Activated T-helper 1 cell treated with anti-CD3 and anti-CD28 coated beads, Interleukin-2, amount 50 U/mL, for 16 hours (primary cell): Measurements from ENCODE around the gene SASH1.
"Not testable (repeated sequence)": the region's sequence is repeated elsewhere in the genome, so short reads cannot be mapped to it uniquely, and the experiment has no call there.

Experiments used
- DNase-seq, 2 donors: peaks; one replicate each; pipeline ENCODE4 v3.0.0-alpha.2; 2020; ENCODE audit warnings: low read depth in 1 of 2, low spot score in 1 of 2

Gene SASH1

DNA sequence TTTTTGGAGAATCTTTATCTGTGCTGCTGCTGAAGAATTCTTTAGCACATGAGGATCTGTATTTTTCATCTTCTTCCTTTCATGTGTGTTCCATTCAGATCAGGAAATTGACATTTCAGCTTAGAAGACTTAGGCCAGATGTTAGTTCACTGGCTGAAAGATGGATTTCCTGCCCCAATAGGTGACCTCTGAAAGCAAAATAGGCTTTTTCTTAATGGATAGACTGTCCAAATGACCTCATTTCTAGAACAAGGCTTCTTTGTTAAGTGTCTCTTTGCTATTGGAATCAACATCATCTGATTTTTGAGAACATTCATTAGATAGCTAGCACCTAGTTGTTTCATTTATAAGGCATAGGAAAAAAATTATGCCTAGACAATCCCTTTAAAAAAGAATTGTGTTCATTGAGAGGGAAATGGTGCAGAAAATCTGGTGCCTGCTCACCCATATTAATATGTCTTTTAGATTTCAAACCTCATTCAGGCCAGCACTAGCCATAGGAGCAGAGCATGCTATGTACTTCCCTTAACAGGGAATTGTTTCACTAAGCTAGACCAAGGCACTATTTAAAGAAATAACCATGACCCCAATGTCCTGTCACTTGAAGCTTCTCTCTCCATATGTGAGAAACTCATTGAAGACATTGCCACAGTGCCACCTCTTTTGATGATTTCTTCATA is 13.6 kb upstream of the SASH1 start:
- DNase-seq: no peak

DNA sequence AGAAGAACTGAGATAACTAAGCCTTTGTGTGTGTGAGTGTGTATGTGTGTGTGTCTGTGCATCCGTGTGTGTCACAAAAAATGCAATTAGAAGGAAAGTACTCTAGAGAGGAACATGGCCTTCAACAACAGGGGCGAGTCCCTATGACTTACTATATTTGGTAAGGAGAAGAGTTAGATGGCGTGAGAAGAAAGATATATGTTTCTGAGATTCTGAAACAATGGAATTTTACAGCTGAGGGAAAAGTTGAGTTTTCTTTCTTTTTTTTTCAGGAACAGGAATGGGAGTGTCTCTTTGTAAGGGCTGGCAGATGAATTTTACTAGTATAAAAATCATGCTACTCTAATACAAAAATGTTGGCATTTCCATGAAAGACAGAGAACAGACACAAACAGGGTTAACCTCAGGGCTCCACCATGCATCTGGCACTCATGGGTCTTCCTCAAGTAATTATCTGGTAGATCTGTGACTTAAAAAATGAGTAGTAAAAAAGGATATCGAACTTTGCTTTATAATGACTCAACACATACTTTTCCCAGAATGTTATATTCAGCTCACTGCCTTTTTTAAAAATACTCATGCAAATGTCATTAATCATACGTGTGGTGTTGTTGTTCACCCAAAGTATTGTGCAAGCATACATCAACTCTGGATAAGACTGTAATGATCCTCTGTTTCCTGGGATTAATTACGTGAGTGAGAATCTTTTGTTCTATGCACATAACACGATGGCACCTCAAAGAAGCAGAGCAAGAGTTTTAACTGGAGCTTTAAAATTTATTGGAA is 12.8 kb upstream of the SASH1 start:
- DNase-seq: no peak

DNA sequence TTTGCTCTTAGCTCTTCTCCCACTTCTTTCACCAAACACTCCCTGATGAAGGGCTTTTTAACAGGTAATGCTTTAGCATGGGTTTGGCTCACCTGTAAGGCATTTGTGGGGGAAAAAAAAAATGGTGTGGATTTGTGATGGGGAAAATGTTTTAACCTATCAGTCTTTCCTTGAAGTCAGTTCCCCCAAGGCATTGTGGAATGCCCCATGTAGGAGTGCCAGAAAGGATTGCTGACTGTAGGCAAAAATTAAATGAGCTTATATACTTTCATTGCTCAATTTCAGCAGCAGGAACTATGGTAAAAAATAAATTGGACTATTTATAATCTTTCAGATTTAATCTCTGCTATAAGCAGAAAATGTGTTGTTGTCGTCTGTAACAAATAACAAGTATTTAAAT is 10.6 kb upstream of the SASH1 start:
- no peak for DNase-seq

DNA sequence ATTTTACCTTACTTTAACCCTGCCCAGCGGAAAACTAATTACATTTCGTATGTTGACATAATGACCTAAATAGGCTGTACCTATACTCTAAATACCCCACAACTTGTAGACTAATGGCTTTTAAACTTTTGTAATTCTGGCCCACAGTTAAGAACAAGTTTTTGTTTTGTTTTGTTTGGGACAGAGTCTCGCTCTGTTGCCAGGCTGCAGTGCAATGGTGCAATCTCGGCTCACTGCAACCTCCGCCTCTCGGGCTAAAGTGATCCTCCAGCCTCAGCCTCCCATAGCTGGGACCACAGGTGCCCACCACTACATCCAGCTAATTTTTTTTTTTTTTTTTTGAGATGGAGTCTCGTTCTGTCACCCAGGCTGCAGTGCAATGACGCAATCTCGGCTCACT is 5.7 kb upstream of the SASH1 start:
- DNase-seq: no peak

DNA sequence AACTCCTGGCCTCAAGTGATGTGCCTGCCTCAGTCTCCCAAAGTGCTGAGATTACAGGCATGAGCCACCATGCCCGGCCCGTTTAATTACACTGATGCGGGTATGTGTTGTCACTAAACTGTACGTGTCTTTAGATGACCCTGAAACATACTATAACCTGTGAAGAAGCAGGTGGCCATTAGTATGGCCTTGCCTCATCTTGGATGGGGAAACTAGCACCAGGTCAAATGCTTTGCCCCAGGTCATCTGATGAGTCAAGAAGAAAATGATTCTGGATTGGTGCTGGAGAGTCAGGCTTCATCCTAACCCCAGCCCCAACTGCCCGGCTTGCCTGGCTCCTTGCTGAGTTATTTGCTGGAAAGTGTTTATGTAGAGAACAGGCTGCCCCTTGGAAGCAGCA is 2.9 kb upstream of the SASH1 start:
- DNase-seq: no peak

DNA sequence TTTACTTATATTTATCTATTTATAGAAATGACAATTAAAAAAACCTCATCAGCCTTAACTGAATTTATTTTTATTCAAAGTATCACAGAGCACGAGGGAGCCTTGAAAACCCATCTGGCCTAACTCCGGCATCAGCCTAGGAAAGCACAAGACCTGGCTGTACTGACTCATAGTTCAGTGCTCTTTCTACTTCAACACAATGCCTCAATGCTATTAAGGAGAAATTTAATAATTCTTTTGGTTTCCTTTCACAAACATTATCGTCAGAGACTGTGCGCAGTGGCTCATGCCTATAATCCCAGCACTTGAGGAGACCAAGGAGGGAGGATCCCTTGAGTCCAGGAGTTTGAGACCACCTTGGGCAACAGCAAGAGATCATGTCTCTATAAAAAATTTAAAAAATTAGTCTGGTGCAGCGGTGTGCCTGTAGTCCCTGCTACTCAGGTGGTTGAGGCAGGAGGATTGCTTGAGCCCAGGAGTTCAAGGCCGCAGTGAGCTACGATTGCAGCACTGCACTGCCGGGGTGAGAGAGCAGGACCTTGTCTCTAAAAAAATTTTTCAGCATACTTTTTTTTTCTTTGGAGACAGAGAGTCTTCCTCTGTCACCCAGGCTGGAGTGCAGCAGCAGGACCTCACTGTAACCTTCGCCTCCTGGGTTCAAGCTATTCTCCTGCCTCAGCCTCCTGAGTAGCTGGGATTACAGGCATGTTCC is 1.9 kb upstream of the SASH1 start:
- no peak for DNase-seq

DNA sequence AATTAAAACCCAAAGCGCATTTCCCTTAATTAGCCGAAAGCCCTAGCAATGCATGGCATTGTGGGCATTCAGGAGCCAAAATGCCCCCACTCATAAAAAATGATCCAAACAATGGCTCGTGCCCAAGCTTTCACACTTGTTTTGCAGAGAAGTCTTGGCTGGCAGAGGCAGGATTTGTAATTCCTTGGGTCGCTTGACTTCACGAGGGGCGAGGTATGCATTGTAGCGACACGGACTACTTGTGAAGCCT is 613 bp upstream of the SASH1 start:
- no peak for DNase-seq

DNA sequence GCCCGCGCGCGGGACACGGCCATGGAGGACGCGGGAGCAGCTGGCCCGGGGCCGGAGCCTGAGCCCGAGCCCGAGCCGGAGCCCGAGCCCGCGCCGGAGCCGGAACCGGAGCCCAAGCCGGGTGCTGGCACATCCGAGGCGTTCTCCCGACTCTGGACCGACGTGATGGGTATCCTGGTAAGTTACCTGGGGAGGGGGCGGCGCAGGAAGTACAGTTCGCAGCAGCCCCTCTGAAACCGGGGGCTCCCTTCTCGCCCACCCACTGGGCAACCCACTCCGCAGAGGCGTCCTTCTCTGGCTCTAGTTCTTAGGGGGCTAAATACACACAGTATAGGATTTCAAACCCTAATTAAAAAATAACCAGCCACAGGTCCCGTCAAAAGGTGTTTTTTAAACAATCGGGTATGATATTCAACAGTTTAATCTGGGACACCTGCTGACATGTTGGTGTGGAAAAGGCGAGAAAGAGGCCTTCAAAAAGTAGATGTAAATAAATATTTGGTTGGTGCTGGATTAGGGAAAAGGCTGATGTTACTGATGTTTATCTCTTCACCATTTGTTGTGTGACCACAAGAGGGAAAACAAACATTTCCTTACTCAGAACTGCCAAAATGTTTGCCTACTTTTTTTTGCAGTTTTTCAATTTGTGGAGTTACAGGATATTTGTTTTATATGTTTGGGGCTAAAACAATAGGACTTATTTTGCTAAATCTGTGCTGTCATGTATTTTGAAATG is 577 bp downstream of the SASH1 start:
- no peak for DNase-seq

DNA sequence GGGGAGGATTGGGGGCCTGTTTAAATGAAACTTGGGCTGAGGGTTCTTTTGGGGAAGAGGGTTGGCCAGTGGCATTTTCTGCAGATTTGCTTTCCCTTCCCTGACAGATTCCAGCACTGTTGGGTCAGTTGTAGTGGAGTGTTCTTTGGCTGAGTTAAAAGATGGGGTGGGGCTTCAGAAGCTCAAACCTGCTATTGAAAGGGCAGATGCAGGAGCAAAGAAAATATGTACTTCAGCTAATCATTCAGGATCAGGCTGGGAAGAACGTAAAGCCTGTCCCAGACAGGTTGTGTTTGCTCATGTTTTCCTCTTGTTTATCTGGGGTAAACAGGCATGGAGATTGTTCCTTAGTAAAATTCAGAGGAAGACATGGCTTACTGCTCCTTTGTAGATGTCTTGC is 2.5 kb downstream of the SASH1 start:
- DNase-seq: no peak

DNA sequence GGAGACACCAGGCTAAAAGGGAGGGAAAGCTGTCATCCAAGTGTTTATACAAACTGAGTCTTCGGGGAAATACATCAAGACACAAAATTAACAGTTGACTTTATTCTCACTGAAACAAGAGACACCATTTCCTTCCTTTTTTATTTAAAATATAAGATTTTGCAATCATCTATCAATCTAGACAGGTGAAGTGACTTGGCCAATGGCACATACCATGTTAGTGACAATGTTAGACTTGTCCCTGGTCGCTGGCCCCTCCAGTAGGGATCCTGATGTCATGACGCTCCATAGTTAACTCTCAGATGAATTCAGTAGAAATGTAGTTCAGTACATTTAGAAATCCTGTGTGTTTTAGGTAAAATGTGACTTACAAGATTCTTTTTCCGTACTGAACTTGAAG is 2.9 kb downstream of the SASH1 start:
- no peak for DNase-seq

DNA sequence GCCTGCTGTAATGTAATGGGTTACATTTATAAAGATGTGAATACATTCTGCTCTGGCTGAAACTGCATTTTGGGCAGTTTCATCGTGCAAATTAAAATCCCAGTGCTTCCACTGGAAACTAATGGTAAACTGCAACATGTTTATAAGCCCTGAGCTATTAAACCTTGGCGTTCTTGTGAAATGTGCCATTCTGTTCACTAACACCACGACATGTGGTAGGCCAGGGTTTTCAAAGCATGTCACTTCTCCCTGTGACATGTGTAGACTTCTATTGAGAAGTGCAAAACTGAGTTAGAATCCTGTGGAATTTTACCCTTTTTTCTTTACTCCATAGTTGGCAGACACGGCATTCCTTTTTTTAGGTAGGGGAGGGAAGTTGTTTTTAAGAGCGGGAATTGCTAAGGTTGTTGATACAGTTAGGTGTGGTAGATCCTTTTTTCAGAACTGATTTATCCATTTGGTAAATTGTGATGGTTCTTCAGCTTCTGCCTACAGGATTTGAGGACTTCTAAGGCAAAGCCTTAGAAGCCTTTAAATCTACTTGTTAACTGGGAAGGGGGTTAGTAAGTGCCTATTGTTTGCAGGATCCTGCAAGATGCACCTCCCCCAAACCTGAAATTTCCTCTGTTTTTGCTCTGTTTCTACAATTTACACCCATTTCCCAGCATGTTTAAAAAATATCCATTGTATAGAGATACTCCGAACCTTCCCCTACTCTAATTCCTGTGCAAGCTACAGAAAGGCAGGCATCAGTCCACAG is 4.2 kb downstream of the SASH1 start:
- no peak for DNase-seq

DNA sequence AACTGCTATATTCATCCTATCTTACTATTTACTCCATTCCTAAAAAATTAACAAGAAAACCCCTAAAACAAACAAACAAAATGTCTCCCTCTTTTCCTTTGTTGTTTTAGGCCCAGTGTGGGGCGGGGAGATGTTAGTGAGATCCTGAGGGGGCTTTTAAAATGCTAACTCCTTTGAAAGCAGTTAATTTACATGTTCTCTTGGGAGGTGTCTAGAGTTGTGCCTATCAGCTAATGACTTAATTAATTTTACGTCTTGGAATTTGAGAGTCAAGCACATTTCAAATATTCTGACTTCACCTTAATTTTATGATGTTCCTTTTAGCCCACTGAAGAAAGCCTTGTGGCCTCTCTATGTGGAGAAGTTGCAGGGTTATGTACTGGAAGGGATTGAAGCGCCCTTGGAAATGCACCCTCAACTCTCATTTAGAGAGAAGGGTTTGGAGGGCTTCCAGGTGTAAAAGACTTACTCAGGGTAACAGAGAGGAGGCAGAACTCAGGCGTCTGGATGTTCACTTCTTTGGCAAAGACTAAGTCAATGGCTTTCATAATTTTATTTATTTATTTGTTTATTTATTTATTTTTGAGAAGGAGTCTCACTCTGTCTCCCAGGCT is 4.9 kb downstream of the SASH1 start:
- no peak for DNase-seq

DNA sequence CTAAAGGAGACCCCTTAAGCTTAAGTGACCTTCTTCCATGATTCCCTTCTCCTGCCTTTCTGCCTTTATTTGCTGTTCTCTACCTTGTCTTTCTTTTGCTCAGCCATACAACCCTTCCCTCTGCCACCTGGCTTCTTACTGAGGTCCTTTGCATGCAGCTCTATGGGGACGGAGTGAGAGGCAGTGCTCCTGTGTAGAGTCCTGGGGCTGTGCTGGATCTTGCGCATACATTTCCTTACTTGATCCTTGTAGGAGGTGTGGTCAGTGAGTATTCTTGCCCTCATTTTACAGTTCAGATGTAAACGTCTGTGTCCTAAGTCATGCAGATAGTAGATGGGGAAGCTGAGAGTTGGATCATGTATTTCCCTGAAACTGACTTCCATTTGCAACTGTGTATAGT is 5.7 kb downstream of the SASH1 start:
- DNase-seq: no peak

DNA sequence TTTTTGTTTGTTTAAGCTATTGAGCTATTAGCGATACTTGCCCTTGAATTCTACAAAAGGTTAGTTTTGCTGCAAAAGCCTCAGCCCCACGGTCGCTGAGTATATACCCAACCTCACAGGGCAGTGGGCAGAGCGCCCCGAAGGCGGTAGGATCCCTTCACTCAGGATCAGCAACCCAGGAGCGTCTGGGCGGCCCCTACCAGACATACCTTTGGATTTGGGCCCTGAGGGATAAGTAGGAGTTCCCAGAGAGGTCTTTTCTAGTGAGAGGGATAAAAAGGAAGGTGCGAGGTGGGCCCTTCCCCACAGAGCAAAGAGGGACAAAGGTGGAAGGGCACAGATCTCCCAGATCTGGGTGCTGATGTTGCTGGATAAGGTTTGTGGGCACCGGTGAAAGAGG is 6.1 kb downstream of the SASH1 start:
- DNase-seq: no peak

DNA sequence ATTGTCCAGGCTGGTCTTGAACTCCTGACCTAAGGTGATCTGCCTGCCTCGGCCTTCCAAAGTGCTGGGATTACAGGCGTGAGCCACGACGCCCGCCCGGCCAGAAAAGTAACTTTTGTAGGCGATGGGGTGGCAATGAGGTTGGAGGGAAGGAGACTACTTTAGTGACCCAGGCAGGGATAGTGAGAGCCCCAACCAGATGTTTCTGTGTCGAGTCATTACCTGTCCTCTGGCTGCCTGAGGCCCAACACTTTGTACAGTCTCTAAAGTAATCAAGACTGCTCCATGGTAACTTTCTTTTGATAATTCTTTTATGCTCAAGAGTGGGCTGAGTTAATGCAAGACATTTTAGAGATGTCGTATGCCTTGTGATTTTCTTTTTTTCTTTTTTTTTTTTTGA is 6.8 kb downstream of the SASH1 start:
- DNase-seq: no peak

DNA sequence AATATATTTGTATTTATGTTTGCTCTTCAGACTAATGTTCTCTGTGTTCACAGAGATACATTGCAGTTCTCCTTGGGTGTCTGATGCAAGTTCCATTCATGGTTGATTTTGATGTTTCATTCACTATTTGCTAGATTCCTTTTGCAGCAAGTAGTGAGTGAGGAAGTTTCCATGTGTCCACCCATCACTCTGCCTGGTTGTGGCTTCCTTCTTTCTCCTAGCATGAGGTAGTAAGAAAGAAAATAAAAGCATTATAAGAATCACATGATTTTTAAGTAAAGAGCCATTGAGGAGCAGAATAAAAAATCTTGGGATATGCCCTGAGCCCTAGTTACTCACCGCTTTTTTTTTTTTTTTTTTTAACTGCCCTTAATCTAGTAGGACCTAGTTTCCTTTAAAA is 8.7 kb downstream of the SASH1 start:
- DNase-seq: no peak

DNA sequence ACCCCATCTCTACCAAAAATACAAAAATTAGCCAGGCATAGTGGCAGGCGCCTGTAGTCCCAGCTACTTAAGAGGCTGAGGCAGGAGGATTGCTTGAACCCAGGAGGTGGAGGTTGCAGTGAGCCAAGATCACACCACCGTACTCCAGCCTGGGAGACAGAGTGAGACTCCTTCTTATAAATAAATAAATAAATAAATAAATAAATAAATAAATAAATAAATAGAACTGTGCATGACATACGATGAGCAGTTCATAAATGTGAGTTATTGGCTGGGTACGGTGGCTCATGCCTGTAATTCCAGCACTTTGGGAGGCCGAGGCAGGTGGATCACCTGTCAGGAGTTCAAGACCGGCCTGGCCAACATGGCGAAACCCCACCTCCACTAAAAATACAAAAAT is 9.8 kb downstream of the SASH1 start:
- not testable (repeated sequence) for DNase-seq

DNA sequence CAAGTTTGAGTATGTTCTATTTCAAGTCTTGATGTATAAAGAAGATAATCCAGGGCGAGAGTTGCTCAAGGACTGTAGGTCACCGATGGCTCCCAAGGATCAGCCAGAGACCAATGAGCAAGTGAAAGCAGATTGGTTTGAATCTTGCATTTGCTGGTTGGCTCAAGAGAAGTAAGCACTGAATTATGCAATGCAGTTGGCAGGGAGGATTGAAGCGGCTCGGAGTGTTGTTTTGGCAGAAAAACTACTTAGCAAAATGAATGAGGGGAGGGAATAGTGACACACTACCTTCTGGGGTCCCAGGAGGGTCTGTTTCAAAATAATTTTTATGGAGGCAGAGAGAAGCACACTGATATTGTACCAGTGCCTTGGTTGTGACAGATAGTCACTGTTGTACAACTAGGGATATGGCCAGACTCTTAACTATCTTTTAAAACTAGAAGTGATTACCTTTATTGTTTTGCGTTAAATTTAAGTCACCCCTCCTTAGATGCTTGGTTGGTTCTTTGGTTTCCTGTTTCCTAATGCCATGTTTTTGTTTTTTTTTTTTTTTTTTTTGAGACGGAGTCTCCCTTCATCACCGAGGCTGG is 15.7 kb downstream of the SASH1 start:
- DNase-seq: no peak

DNA sequence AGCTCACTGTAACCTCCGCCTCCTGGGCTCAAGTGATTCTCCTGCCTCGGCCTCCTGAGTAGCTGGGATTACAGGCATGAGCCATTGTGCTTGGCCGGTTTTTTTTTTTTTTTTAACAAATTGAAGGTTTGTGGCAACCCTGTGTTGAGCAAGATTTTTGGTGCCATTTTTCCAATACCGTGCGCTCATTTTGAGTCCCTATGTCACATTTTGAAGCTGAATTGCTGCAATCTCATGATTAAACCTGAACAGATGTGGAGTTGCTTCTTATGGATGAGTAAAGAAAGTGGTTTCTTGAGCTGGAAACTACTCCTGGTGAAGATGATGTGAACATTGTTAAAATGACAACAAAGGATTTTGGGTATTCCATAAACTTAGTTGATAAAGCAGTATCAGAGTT is 16.6 kb downstream of the SASH1 start:
- no peak for DNase-seq

DNA sequence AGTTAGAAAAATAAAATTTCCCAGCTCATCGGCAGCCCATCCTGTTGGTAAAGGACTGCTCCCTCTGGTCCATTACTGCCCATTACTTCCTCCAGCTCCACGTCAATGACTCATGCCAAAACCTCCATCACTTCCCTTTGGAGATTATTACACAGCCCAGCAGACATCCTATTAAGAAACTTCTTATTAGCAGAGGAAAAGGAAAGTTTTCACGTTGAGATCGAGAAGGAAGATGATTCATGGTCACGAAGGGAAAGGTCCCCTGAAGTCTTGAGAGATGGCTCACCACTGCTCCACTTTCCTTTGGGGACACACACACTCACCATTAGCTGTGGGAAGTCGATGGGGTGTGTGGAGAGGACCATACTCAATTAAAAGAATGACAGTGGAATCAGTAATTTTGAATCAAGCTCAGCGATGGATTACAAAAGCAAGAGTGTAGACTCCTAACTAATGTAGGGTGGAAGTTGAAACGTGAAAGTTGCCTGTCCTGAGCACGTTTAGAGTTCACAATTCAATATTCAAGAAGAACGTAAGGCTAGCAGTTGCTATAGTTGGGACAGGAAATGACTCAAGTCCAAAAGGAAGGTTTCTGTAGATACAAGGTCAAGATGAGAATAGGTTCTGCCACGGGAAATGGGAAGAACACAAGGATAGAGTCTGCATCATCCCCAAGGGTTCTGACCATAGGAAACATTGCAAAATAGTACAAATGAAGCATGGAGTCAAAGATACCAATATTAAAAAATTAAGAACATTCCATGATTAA is 21.6 kb downstream of the SASH1 start:
- no peak for DNase-seq
